ENCODE results near the gene RBM15B. TPM values are rescaled to one million over a fixed set of nuclear protein-coding genes. Genes with fewer than 3 reads are reported as not detected.

RBM15B gene
- total RNA-seq, 1 donor from 2014 or later: 23.5 TPM

- no peak for DNase-seq (ENCODE audit: low read depth)
- FAIRE-seq: no peak
- H3K9me3 Mint-ChIP-seq (ENCODE audit: unreplicated experiment): peaks cover 6% of the 10 kb centered on the region
- H2AFZ ChIP-seq (ENCODE audit: low read depth, low read length): no peak overlapping the region
- H3K4me1 Mint-ChIP-seq (ENCODE audit: low read depth, unreplicated experiment): peaks cover 25% of the 10 kb centered on the region
- H3K27ac Mint-ChIP-seq (ENCODE audit: unreplicated experiment): no peak overlapping the region
- H3K9me3 ChIP-seq (ENCODE audit: insufficient read depth, low read depth, low read length): peaks cover 3% of the 10 kb centered on the region
- peaks cover 33% of the 10 kb centered on the region for H3K36me3 Mint-ChIP-seq (ENCODE audit: low read depth, unreplicated experiment)
- no peaks in the 10 kb centered on the region for H3K27me3 Mint-ChIP-seq (ENCODE audit: low read depth, unreplicated experiment)
- H3K27me3 ChIP-seq (ENCODE audit: insufficient read depth, low read length): no peaks in the 10 kb centered on the region
- no peak for TF ChIP-seq CTCF (IDR thresholded peaks at IDR 0.05; ENCODE audit: insufficient read depth, low read depth, low read length)
- TF ChIP-seq EZH2 (IDR thresholded peaks at IDR 0.05; ENCODE audit: insufficient read depth, low read length): no peak
- peaks cover 82% of the 10 kb centered on the region for H4K20me1 ChIP-seq (ENCODE audit: insufficient read depth, low read length)
- no peak overlapping the region for H3K9ac ChIP-seq (ENCODE audit: low read length)
- peaks cover 80% of the 10 kb centered on the region for H3K79me2 ChIP-seq (ENCODE audit: insufficient read depth, low read length)
- H3K4me3 Mint-ChIP-seq (ENCODE audit: unreplicated experiment): peak overlapping the region; percentile 66
- H3K4me1 ChIP-seq (ENCODE audit: insufficient read depth, low read length): peaks cover 33% of the 10 kb centered on the region
- peak overlapping the region; percentile 87 for H3K4me2 ChIP-seq (ENCODE audit: low read length)
- H3K27ac ChIP-seq (ENCODE audit: low read depth, low read length): no peak overlapping the region
- H3K4me3 ChIP-seq (ENCODE audit: insufficient read depth, low read depth, low read length): peak overlapping the region; percentile 63
- peaks cover 45% of the 10 kb centered on the region for H3K36me3 ChIP-seq (ENCODE audit: insufficient read depth, low read length)
These were observed 2.0 kb downstream of the RBM15B start for GRCh38 chr3:51393134-51393495.

GRCh38 chr3:51393564-51393963 lies 2.5 kb downstream of the RBM15B start:
- no peak overlapping the region for H3K9ac ChIP-seq (ENCODE audit: low read length)
- H3K27ac Mint-ChIP-seq (ENCODE audit: unreplicated experiment): no peak overlapping the region

More at GRCh38 chr3:51393564-51393963, 2.5 kb downstream of the RBM15B start:
- Histone ChIP-seq H3K27ac (ENCODE audit: low read depth, low read length) (no peak overlapping the region), H3K4me3 (ENCODE audit: insufficient read depth, low read depth, low read length) (no peak overlapping the region), H2AFZ (ENCODE audit: low read depth, low read length) (no peak overlapping the region), H3K27me3 (ENCODE audit: insufficient read depth, low read length) (no peaks in the 10 kb centered on the region), H3K9me3 (ENCODE audit: insufficient read depth, low read depth, low read length) (peaks cover 3% of the 10 kb centered on the region), H3K79me2 (ENCODE audit: insufficient read depth, low read length) (peaks cover 76% of the 10 kb centered on the region), H3K36me3 (ENCODE audit: insufficient read depth, low read length) (peaks cover 44% of the 10 kb centered on the region), H3K4me2 (ENCODE audit: low read length) (peak overlapping the region; percentile 87), H3K4me1 (ENCODE audit: insufficient read depth, low read length) (peaks cover 29% of the 10 kb centered on the region), H4K20me1 (ENCODE audit: insufficient read depth, low read length) (peaks cover 78% of the 10 kb centered on the region)
- no peak for DNase-seq (ENCODE audit: low read depth)
- Mint-ChIP-seq H3K4me3 (ENCODE audit: unreplicated experiment) (no peak overlapping the region), H3K9me3 (ENCODE audit: unreplicated experiment) (peaks cover 6% of the 10 kb centered on the region), H3K36me3 (ENCODE audit: low read depth, unreplicated experiment) (peaks cover 31% of the 10 kb centered on the region), H3K4me1 (ENCODE audit: low read depth, unreplicated experiment) (peaks cover 24% of the 10 kb centered on the region), H3K27me3 (ENCODE audit: low read depth, unreplicated experiment) (no peaks in the 10 kb centered on the region)
- no peak for TF ChIP-seq CTCF (IDR thresholded peaks at IDR 0.05; ENCODE audit: insufficient read depth, low read depth, low read length)
- no peak for TF ChIP-seq EZH2 (IDR thresholded peaks at IDR 0.05; ENCODE audit: insufficient read depth, low read length)
- no peak for FAIRE-seq

All from astrocyte (in vitro differentiated cells and primary cell).